Stimulated activated CD8-positive, alpha-beta memory T cell treated with anti-CD3 and anti-CD28 coated beads, Interleukin-15, amount 100 ng/mL, for 24 hours (primary cell): ENCODE results near the gene RBPJL.
"Not testable (repeated sequence)": the region's sequence is repeated elsewhere in the genome, so short reads cannot be mapped to it uniquely, and the experiment has no call there.

Source experiments
- DNase-seq: peaks from one replicate; pipeline ENCODE4 v3.0.0-alpha.2; 2020; ENCODE audit warnings: low read depth

Gene RBPJL

DNA sequence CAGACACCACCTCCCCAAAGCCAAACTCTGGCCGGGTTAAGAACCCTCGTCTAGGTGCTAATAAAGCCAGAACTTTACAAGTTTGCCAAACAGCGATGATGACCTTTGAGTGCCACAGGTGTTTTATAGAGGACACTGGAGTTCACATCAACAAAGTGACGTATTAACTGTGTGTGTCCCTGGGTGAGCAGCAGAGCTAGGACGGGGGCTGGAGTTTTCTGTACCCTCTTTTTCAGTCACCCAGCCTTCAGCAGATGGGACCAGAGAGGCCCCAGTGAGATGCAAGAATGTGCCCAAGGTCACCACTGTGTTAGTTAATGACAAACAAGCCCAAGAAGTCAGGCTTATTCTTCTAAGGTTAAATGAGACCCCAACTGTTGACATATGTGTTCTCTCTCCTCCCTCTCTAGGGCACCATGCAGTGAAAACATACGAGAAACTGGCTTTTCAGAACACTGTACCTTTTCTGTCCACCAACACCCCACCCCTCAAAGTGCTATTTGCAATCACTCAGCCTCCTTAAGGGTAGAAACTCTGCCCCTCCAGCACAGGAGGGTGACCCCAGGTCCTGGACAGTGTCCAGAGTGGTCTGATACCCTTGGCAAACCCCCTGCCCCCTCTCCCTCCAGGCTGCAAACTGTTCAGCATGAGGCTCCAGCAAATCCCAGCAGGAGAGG lies 36.4 kb downstream of the RBPJL start:
- no peak for DNase-seq

DNA sequence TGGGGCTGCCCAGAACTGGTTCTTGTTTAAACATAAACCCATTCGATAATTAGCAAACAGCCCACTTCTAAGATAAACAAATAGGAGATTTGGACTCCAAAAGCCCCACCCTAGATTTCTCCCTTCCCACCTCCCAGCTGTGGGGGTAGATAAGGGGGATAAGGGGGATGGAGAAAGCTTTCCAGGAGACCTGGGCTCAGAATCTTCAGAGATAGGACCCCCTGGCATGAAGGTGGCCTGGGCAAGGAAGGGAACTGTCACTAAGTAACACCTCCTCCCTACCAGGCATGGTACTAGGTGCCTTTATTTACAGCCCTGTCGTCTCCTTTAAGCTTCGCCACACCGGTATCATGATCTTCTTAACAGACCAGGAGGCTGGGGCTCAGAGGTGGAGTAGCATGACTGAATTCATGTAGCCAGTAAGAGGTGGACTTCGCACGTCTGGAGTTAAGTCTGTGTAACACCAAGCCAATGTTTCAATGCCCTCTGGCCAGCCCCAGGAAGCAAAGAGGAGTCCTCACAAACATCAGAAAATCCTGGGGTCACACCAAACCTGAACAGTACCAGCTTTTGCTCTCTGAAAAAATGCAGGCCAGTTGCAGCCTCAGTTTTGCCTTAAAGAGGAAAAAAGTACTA lies 37.0 kb downstream of the RBPJL start:
- no peak for DNase-seq

DNA sequence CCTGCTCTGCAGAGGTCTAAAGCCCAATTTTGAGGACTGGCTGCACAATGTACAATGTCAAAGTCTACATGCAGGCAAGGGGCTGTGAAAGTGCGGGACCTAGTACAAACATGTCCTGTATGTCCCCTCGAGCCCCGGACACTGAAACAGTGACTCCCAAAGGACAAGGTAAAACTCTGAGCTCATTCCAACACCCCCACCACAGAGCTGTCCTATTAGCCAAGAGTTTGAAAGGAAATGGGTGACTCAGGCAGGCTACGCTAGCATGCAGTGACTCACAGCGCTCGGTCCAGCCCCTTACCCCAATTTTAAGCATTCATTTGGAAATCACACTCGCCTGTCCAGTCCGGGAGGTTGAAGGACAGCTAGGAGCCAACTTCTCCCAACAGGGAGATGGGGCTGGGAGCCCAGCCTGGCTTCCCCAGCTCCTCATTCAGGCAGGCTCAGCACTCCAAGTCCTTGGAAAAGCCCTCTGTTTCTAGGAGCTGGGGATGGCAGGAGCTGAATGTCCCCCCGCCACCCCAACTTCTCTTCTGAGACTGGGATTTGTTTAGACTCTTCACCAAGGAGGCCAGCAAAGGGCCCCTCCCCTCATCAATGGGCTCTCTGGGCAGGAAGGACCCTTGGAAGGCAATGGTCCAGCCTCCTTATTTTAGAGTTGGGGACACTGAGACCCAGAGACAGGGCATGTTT lies 37.7 kb downstream of the RBPJL start:
- no peak for DNase-seq

DNA sequence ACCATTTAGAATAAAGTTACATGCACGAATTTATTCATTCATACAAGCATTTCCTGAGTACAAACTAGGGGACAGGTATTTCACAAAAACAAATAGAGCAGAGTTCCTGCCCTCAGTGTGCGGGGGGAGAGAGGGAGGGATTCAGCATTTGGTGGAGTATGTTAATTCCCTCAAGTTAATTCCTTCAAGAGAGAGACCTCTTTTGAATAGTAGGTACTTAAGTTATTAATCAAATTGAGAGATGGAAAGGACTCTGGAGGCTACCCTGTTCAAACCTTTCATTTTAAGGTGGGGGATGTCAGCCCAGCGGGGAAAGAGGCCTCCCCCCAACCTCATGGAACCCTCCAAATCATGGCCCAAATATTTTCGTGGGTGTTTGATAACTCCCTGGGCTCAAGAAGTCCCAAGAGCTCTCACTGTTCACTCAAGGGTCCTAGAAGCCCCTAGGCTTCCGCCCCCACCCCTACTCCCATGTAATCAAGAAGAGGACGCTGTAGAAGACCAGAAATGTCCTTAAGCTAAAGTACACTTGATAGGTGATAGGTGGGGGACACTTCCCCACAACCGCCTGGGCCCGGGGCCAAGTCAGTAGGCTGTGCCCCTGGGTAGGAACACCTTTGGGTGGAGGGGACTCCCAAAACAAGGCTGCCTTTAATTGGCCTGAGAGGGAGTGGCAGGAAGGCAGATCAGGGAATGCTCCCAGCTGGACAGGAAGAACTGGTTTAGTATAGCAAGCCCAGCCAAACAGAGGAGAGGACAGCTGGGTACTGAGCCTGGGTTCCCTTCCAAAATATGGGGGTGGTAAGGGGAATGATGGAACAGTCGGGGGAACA lies 38.7 kb downstream of the RBPJL start:
- no peak for DNase-seq

DNA sequence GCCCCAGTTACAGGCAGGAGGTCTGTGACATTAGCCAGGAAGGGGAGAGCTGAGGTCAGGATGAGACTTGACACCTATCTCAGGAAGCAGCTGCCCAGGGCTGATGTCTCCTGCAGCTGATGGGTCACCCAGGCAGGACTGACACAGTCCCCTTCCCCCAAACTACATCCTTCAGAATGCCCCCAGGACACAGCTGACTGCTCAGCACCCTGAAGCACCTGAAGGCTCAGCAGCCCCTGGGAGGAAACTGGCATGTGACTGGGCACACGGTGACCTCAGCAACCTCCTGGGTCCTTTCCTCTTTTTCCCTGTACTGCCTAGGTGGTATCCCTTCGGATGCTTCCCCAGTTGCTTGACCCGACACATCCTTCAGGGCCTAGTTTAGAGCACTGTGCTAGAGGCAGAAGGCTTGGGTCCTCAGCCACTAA lies 39.7 kb downstream of the RBPJL start:
- DNase-seq, result no peak

DNA sequence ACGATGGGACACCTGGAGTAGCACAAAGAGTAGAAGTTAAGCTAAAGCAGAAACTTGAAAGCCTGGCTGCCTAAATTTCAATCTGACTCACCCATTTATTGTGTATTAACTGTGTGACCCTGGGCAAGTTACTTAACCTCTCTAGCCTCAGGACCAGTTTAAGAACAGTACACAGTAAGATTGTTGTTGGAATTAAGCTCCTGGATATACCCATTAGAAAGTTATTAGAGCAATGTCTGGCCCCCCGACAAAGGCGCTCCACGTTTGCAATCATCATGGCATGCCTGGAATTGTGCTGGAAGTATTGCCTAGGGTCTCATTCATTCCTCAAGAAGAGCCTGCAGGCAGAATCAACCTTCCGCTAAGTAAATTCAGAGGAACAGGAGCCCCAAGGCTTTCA lies 40.2 kb downstream of the RBPJL start:
- DNase-seq, result no peak

DNA sequence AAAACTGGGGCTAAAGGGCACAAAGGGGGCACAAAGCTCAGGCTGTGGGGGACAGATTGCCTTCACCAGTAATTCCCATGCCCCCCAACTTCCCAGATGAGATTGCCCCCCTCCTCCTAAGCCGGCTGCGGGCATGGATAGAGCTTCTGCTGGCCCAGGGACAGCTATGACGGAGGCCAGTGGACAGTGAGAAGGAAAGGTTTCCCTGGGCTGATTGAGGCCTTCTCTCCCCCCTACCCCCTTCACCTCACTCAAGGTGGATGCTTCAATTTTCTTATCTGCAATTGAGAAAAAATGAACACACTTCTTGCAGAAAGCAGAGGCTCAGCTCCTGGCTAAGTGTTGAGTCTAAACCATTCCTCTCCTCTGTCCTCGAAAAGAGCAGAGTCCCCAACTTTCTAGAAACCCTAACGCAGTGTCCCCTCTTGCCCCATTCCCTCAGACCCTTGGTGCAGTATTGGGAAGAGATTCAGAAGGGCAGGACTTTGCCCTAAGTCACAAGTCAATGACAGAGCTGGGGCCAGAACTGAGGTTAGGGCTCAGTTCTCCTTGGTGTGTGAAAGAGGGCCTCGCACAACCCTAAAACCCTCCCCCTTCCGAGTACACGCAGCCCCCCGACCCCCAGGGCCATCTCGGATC lies 40.8 kb downstream of the RBPJL start:
- no peak for DNase-seq

DNA sequence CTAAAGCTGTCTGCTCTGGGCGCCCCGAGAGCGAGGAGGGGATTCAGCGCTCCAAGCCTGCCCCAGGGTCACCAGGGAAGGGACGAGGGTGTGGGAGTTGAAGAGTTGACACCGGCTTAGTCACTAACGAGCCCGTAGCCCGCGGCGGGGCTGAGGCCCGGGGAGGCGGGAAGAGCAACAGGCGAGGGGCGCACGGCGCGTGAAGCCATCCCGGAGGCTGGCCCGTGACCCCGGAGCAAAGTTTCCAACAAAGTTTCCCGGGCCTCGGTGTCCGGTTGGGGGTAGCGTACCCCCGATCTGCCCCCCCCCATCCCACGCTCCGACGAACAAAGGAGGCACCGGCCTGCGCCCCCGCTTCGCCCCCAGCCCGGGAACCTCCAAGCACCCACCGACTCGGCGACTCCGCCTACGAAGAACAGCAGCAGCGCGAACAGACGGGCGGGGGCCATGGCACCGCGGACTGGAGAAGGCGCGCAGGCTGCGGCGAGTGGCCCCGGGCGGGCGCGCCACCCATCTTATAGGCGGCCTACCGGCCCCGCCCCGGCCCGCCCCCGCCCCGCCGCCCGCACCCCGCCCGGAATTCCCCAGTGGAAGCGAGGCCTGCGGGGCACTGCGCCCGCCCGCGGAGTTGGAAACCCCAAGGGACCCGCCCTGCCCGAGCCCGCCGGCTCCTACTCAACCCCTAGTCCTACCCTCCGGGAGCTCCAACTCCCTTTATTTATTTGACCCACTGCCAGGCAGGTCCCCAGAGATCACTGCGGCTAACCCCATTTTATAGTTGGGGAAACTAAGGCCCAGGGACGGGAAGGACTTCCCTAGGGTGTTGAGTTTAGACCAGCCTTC lies 41.5 kb downstream of the RBPJL start, which contains the start of gene SDC4:
SDC4 (minus strand) TSS at position 489 of the 843 bp plus-strand sequence; CDS start at position 449, 40 bp downstream.
- DNase-seq, result peak; percentile 46

DNA sequence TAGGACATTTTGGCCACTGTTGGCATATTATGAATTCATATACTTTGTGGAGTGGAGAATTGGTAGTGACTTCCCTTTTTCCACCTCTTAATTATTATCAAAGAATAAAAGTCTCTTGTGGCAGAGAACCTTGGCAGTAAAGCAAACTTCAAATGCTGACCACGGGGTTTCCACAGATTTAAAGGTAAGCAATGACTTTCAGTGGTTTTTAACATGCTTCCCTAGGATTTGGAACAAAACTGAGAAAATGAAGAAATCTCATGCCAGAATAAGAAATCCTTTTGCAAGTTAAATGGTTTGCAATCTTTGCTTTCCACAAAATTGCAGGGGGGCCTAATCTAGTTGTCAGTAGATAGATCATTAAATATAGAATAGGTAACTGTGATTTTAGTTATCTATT lies 43.6 kb downstream of the RBPJL start:
- no peak for DNase-seq

DNA sequence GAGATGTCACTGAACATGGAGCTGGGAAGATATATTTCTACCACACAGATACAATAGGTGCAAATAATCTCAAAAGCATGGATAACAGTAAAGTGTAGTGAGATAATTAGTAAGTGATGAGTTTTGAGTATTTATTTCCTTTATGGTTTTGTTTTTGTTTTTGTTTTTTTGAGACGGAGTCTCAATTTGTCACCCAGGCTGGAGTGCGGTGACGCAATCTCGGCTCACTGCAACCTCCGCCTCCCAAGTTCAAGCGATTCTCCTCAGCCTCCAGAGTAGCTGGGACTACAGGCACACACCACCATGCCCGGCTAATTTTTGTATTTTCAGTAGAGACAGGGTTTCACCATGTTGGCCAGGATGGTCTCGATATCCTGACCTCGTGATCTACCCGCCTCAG lies 44.2 kb downstream of the RBPJL start:
- not testable (repeated sequence) for DNase-seq

DNA sequence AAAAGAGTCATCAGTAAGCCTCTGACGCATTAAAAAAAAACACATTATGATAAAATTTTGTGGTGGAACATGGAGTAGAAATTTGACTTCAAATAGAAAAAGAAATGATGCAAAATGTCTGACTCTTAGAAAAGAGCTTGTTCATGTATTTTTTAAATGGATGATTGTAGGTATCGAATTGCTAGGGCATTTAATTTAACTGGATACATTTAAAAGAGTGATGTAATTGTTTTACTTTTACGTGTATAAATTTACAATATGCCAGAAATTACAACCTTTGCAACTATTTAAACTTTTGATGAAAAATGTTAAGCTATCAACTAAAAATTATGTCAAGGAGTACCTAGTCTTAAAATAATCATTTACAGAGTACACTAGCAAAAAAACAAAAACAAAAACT lies 46.1 kb downstream of the RBPJL start:
- DNase-seq, result no peak

DNA sequence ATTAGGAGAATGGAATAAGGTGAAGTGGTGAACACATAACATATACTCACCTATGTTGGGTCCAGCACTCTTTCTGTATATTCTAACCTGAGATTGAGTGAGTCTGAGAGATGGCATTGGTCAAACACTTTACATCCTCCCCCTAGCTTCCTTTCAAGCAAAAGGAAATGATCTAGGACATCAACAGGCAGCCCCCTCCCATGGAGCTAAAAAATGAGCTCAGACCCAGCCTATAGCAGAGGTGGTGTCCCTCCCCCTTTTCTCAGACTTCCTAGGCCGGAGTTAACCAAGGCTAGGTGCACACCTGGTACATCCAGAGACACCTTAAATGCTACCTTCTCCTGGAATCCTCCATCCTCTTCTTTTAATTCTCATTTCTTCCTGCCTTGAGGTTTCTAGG lies 47.1 kb downstream of the RBPJL start:
- DNase-seq, result no peak

DNA sequence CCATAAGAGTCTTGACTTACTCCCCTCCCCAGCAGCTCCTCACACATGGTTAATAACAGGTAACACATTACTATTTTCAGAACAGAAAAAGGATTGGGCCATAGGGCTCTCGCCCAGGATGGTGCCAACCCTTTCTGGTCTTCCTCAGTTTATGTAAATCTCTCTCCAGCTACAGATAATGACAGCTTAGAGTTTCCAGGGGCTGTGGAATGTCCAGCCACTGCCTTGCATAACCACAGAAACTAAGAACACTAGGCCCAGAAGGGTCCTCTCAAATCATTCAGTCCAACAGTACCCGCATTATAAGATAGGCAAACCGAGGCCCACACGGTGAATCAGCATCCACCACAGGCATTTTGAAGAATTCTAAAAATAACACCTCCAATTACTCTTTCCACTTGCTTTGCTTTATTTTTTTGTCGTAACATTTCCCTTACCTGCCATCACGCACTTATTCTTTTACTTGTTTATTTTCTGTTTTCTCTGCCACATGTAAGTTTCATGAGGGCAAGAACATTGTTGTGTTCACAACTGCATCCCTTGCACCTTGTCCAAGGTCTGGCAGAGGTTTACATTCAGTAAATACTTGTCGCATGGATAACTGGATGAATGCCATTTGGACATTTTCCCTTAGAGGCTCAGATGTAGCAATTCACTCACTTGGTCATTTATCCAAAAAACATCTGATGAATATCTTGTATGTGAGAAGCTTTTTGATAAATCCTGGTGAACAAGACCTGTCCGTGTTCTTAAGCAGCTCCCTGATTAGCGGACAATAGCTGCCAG lies 48.0 kb downstream of the RBPJL start:
- DNase-seq, result no peak

DNA sequence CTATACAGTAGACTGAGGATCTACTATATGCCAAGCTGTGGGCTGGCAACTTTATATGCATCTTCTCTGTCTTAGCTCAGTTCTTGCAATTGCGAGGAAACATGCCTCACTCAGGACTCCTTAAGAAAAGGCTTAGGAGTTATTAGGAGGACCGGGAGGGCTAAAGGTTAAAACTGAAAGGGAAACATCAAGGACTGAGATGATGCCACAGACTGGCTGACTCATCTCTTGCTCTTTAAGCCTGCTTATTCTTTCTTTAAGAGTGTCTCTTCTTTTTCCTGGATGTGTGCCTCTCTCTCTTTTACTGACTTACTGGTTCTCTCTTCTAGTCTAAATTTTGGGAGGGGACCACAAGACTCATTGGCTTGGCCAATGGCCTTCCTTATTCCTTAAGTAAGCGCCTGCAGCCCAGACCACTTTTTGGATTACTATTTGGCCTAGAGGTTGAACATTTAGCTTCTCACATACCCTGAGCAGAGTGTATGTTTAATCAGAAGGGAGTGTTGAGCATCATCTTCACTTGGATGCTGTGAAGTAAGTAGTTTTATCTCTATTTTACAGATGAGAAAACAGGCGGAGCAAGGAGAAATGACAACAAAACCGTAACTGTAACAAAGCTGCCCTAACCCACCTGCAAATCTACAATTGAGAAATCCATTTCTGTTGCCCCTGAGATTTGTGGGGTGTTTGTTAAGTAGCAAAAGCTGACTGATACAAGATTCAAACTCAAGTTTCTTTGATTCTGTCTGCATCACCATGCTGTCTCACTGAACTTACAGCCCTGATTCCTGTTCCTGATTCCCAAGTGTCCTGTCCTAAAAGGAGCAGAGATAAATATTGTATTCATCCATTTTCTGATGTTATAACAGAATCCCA lies 48.8 kb downstream of the RBPJL start:
- DNase-seq, result no peak

DNA sequence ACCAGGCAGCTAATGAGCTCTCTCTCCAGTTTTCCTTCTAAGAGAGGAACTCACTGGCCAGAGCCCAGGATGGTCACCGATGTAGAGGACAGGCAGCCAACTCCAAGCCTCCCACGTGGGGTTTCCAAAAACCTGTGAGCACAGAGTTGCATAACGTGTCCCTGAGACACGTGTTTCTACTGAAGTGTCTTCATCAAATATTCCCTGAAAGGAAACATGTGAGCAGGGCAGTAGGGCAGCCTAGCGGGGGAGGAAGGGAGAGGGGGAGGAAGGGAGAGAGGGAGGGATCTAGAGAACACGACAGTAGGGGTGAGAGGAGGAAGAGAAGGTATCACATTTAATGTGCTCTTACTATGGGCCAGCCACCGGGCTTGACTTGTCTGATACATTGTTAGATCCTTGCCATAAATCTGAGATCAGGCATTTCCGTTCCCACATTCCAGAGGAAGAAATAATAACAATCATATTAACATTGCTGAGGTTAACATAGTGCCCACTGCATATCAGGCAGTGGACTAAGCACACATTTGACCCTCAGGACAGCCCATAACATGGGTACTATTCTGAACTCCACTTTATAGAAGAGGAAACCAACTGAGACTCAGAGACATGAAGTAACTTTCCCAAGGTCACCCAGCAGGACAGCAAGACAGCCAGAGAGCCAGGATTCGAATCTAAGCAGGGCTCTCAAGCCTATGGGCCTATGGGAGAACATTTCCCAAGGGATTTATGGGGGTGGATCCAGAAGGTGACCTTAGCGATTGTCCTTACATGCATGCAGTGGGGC lies 51.8 kb downstream of the RBPJL start:
- no peak for DNase-seq

DNA sequence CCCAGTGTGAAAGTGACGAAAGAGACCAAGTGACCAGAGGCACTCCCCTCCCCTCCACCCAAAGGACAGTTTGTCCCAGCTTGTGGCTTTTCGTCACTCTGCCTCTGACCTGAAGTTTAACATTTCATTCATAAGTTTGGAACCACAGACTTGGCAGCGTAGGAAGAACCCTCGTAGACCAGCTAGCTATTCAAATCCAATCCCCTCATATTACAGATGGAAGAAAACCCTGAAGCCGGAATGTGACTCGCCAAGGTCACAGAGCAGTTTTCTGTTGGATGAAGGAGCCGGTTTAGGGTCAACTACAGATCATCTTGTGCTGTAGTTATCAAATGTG lies 52.4 kb downstream of the RBPJL start:
- DNase-seq, result no peak

DNA sequence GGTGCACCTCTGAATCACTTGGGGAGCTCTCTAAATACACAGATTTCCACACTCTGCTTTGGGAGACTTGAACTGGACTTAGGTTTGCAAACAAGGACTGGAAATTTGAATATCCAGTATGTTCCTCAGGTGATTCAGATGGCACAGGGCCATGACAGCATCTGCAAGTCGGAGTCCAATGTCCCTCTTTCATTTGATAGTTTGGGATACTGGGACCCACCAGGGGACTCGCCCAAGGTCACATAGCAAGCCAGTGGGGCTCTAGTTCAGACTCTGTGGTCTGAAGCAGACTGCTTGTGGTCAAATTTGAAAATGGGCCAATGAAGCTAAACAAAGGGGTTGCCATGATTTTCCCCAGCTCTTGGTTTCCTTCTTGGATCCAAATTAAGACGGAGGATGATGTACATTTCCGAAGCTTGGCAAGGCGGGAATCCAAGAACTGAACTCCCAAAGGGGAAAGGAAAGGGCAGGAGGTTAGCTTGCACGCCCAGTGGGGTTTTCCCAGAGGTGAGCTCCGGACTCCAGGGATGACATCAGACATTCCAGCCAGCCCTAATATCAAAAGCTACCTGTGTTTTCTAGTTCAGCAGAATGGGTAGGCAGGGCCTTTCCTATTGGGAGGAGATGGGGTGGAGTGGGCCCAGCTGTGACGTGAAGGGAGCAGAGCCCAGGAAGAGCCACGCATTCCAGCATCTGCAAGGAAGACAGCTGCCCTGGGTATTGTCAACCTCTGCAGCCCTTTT lies 52.9 kb downstream of the RBPJL start:
- no peak for DNase-seq

DNA sequence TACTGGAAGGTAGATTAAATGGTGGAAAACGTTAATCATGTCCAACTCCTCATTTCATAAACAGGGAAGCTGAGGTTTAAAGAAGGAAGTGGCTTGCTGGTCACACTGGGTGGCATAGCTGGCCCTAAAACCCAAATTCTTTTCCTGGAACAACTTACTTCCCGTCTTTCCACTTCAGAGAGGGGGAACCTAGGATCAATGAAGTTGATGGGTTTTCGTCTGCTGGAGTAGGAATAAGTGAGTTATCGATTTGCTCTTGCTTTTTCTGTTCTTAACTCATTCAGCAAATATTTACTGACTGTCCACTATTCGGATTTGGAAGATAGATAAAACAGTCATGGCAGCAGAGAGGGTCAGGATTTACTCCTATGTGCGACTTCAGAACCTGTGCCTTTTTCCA lies 55.2 kb downstream of the RBPJL start:
- DNase-seq, result no peak
